BLaER1 treated with 17β-estradiol and CSF1 and Interleukin-3, amounts not matched to agents 10 nM and 100 nM (cell line): ENCODE data around the gene ANKRD9.

Experiments used
- H3K27ac ChIP-seq, 11 experiments: shearing (Covaris generic); formaldehyde crosslinking; 2 replicates each; pipeline ENCODE4 v1.8.1; 2022
- H3K27me3 ChIP-seq, 11 experiments: shearing (Covaris generic); formaldehyde crosslinking; 2 replicates each; pipeline ENCODE4 v1.8.1; 2022
- H3K36me3 ChIP-seq, 11 experiments: shearing (Covaris generic); formaldehyde crosslinking; 2 replicates each; pipeline ENCODE4 v1.8.1; 2022
- H3K4me1 ChIP-seq, 10 experiments: shearing (Covaris generic); formaldehyde crosslinking; 2 replicates each; pipeline ENCODE4 v1.8.1; 2022
- H3K4me2 ChIP-seq, 11 experiments: shearing (Covaris generic); formaldehyde crosslinking; 2 replicates each; pipeline ENCODE4 v1.8.1; 2022
- H3K4me3 ChIP-seq, 10 experiments: shearing (Covaris generic); formaldehyde crosslinking; 2 replicates each; pipeline ENCODE4 v1.8.1; 2022
- H3K9ac ChIP-seq, 11 experiments: shearing (Covaris generic); formaldehyde crosslinking; 2 replicates each; pipeline ENCODE4 v1.8.1; 2022
- H3K9me3 ChIP-seq, 11 experiments: shearing (Covaris generic); formaldehyde crosslinking; replicated peaks in 1 of 11; 2 replicates each; pipeline ENCODE4 v1.8.1; 2022
- H4K20me1 ChIP-seq, 11 experiments: shearing (Covaris generic); formaldehyde crosslinking; 2 replicates each; pipeline ENCODE4 v1.8.1; 2022
- Cebpa-rat ChIP-seq, 11 experiments: shearing (Covaris generic); IDR thresholded peaks; 2 replicates each; pipeline ENCODE4 v1.8.1; 2022

ANKRD9 gene

DNA sequence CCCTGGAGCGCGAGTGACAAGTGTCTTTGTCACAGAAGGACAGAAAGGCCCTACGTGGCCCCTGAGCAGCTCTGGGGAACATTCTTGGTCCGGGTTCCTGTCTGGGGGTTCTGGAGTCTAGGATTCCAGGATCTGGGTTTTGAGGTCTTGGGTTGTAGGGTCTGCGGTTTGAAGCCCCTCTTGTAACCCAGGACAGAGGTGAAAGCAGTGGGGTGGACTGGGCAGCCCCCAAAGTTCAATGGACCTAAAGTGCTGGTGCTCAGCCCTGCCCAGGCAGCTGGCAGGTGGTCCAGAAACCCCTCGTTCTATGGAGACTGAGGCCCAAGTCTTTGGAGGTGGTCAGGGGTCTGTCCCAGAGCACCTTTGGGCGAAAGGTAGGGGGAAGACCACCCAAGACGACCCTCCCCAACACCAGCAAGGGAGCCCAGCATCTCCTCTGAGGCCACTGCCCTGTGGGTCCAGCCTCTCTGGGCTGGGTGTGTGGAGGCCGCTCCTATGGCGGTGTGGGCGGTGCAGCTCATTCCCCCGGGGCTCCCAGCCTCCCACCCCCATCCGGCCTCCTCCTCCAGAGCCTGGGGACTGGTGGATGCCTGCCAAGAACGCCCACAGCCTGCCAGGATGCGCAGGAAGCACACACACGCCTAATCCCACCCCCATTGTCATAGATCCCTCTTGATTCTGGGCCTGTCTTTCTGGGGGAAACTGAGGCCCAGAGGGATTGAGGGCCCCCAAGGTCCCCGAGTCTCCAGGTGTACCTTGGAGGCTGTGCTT lies 30.2 kb upstream of the ANKRD9 start:
- Histone ChIP-seq H3K9ac (peak overlapping the region; percentile 54 to 88 (median 81); a peak in 21 of 22 replicates), H3K36me3 (no peaks in the 10 kb centered on the region), H3K27ac (peak overlapping the region; percentile 32 to 95 (median 92); a peak in 20 of 22 replicates), H3K4me3 (peak overlapping the region in 8 of 10 experiments; percentile 6 to 51 (median 40); a peak in 11 of 20 replicates), H3K27me3 (peaks cover 7 to 18% (median 9%) of the 10 kb centered on the region in 11 experiments), H3K9me3 (no peaks in the 10 kb centered on the region), H3K4me2 (peak overlapping the region; percentile 81 to 98 (median 92)), H3K4me1 (peaks cover 46 to 100% (median 93%) of the 10 kb centered on the region in 10 experiments), H4K20me1 (no peaks in the 10 kb centered on the region)
- no peak for TF ChIP-seq Cebpa-rat (IDR thresholded peaks at IDR 0.05)

DNA sequence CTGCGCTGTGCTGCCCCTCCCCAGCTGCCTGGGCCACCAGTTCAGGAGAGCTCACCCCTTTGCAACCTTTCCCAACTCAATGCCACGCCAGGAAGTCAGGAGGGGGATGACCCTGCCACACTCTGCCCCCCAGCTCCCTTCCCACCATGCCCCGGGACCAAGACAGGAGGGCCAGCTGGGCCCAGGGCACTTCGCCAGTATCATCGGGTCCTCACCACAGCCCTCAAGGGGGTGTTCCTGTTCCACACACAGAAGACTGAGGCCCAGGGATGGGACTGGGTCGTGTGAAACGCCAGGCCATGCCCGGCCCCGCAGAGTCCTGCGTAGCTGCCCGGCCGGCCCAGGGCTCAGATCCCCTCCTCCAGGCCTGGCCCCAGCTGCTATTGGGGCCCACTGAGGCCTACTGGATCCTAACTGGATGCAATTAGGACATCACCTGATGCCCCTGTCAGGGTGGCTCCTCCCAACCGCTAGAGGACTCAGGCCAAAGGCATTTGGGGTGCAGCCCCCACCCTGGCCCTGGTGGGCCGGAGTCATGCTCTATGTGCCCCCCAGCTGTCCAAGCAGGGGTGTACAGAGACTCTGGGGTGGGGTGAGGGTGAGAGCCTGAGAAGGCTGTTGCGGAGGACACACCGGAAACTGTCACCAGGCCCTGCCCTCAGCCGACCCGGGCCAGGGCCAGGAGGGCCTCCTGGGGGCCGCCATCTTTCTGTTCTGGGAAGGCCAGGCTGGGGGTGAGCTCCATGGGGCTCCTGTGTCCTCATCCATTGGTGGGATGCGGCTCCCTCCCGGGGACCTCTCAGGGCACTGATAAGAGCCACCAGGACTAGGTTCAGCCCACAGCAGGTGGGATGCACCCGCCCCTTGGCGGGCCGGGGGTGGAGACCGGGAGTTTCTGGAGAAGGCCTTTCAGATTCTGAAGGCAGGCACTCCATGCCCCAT lies 29.3 kb upstream of the ANKRD9 start:
- no peak for TF ChIP-seq Cebpa-rat (IDR thresholded peaks at IDR 0.05)
- Histone ChIP-seq H3K9ac (peak overlapping the region; percentile 60 to 88 (median 81)), H3K4me1 (peaks cover 39 to 97% (median 85%) of the 10 kb centered on the region in 10 experiments), H3K4me3 (peak overlapping the region in 6 of 10 experiments; percentile 9 to 51 (median 36); a peak in 7 of 20 replicates), H3K36me3 (no peaks in the 10 kb centered on the region), H3K27ac (peak overlapping the region; percentile 32 to 95 (median 92); a peak in 20 of 22 replicates), H4K20me1 (no peaks in the 10 kb centered on the region), H3K27me3 (peaks cover 0 to 10% (median under 1%) of the 10 kb centered on the region in 11 experiments; a peak in 15 of 22 replicates), H3K4me2 (peak overlapping the region; percentile 81 to 98 (median 92)), H3K9me3 (no peaks in the 10 kb centered on the region)

DNA sequence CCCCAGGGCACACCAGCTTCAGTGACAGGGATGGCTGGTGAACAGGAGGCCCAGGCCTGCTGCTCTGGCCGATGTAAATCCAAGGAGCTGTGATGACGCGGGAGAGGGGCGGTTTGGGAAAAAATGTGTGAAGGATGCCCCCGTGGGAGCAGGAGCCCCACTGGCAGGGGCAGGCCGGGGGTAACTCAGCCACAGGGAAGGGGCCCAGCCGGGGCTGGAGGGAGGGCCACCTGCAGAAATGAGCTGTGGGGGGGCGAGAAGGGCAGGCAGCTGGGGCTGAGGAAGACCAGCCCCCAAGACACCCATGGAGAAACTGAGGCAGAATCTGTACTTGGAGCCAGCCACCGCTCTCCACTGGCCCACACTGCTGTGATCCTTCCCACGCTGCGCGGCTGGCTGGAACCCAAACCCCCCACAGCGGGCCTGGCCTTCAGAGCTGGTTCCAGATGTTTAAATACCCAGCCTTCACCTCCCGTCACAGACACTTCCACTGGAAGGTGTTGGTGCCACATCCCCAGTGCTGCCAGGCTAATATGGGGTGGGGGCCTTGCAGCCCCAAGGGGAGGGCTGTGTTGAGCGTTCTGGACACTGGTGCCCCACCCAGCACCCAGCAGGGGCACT lies 28.5 kb upstream of the ANKRD9 start:
- Histone ChIP-seq H3K9ac (peak overlapping the region; percentile 60 to 88 (median 81); a peak in 20 of 22 replicates), H3K4me2 (peak overlapping the region; percentile 81 to 98 (median 92)), H3K4me3 (peak overlapping the region in 3 of 10 experiments; percentile 12 to 41 (median 27); a peak in 1 of 20 replicates), H3K9me3 (no peaks in the 10 kb centered on the region), H4K20me1 (no peaks in the 10 kb centered on the region), H3K27ac (peak overlapping the region; percentile 32 to 95 (median 92); a peak in 20 of 22 replicates), H3K36me3 (no peaks in the 10 kb centered on the region), H3K4me1 (peaks cover 47 to 97% (median 87%) of the 10 kb centered on the region in 10 experiments), H3K27me3 (peaks cover 0 to 3% (median 0%) of the 10 kb centered on the region in 11 experiments; a peak in 5 of 22 replicates)
- no peak for TF ChIP-seq Cebpa-rat (IDR thresholded peaks at IDR 0.05)

DNA sequence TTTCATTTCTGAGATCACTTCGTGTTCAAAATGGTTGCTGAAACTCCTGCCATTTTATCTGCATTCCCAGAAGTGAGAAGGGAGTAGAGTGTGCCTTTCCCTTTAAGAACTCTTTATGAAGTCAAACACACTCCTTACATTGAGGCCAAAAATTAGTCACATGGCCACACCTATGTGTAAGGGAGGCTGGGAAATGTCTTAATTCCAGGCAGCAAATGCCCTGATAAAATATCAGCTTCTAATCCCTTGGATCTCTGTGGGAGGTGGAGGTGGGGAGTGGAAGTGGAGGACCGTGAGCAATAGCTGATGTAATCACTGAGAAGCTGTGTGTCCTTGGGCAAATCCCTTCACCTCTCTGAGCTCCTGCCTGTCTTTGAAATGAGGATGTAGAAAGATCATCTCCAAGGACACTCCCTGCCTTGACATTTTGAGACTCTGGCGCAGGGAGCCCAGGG lies 22.7 kb upstream of the ANKRD9 start:
- Histone ChIP-seq H3K4me3 (no peak overlapping the region), H3K36me3 (no peaks in the 10 kb centered on the region), H3K27ac (peak overlapping the region in 4 of 11 experiments; percentile 5 to 84 (median 48); a peak in 6 of 22 replicates), H3K4me2 (peak overlapping the region in 3 of 11 experiments; percentile 78 to 91 (median 79); a peak in 7 of 22 replicates), H3K9me3 (no peaks in the 10 kb centered on the region), H3K9ac (no peak overlapping the region; a peak in 1 of 22 replicates), H4K20me1 (no peaks in the 10 kb centered on the region), H3K4me1 (peaks cover 56 to 89% (median 70%) of the 10 kb centered on the region in 10 experiments), H3K27me3 (no peaks in the 10 kb centered on the region)
- TF ChIP-seq Cebpa-rat (IDR thresholded peaks at IDR 0.05), result no peak

DNA sequence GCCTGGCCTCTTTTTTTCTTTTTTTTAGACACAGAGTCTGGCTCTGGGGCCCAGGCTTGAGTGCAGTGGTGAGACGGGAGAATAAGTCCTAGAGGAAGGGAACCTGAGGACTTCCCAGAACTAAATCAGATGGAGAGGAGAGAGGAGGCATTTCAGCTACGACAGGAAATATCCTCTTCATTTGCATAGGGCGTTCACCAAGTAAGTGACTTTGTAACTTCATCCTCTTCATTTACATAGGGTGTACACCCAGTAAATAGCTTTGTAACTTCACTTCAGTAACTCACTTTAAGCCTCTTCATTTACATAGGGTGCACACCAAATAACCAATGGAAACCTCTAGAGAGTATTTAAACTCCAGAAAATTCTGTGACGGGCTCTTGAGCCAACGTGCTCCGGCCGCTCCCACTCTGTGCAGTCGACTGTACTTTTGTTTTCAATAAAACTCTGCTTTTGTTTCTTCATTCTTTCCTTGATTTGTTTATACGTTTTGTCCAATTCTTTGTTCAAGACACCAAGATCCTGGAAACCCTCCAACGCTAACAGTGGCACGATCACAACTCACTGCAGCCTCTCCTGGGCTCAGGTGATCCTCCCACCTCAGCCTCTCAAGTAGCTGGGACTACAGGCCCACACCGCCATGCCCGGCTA lies 21.4 kb upstream of the ANKRD9 start:
- H3K4me1 ChIP-seq, result peaks cover 52 to 92% (median 71%) of the 10 kb centered on the region in 10 experiments
- H3K27me3 ChIP-seq, result no peaks in the 10 kb centered on the region
- H4K20me1 ChIP-seq, result no peaks in the 10 kb centered on the region
- TF ChIP-seq Cebpa-rat (IDR thresholded peaks at IDR 0.05), result no peak
- peak overlapping the region in 1 of 10 experiments; percentile 24; a peak in 1 of 20 replicates for H3K4me3 ChIP-seq
- H3K36me3 ChIP-seq, result no peaks in the 10 kb centered on the region
- H3K9ac ChIP-seq, result peak overlapping the region in 4 of 11 experiments; percentile 1 to 61 (median 53); a peak in 6 of 22 replicates
- no peaks in the 10 kb centered on the region for H3K9me3 ChIP-seq
- peak overlapping the region; percentile 17 to 91 (median 61) for H3K4me2 ChIP-seq
- peak overlapping the region in 6 of 11 experiments; percentile 3 to 84 (median 62); a peak in 8 of 22 replicates for H3K27ac ChIP-seq

DNA sequence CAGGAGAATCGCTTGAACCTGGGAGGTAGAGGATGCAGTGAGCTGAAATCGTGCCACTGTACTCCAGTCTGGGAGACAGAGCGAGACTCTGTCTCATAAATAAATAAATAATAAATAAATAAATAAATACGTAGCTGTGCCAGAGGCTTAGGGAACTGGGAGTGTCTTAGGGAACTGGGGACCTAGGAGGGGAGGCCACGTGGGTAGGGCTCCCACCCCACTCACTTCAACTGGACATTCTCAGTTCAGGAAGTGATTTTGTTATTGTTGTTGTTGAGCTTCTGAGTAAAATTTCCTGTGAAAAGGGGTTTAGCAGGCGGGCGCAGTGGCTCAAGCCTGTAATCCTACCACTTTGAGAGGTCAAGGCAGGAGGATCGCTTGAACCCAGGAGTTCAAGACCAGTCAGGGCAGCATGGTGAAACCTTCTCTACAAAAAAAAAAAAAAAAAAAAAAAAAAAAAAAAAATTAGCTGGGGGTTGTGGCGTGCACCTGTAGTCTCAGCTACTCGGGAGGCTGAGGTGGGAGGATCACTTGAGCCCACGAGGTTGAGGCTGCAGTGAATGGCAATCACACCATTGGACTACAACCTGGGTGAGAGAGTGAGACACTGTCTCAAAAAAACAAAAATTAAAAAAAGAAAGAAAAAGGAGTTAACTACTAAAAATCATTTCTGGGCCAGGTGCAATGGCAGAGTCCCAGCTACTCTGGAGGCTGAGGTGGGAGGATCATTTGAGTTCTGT lies 19.0 kb upstream of the ANKRD9 start:
- H3K4me2 ChIP-seq, result peak overlapping the region in 8 of 11 experiments; percentile 27 to 91 (median 76); a peak in 13 of 22 replicates
- H3K9ac ChIP-seq, result peak overlapping the region in 3 of 11 experiments; percentile 42 to 69 (median 67); a peak in 7 of 22 replicates
- no peak for TF ChIP-seq Cebpa-rat (IDR thresholded peaks at IDR 0.05)
- no peak overlapping the region for H3K4me3 ChIP-seq
- H3K27me3 ChIP-seq, result no peaks in the 10 kb centered on the region
- H4K20me1 ChIP-seq, result no peaks in the 10 kb centered on the region
- H3K9me3 ChIP-seq, result no peaks in the 10 kb centered on the region
- H3K27ac ChIP-seq, result peak overlapping the region in 7 of 11 experiments; percentile 26 to 84 (median 57); a peak in 9 of 22 replicates
- peaks cover 58 to 97% (median 74%) of the 10 kb centered on the region in 10 experiments for H3K4me1 ChIP-seq
- no peaks in the 10 kb centered on the region for H3K36me3 ChIP-seq

DNA sequence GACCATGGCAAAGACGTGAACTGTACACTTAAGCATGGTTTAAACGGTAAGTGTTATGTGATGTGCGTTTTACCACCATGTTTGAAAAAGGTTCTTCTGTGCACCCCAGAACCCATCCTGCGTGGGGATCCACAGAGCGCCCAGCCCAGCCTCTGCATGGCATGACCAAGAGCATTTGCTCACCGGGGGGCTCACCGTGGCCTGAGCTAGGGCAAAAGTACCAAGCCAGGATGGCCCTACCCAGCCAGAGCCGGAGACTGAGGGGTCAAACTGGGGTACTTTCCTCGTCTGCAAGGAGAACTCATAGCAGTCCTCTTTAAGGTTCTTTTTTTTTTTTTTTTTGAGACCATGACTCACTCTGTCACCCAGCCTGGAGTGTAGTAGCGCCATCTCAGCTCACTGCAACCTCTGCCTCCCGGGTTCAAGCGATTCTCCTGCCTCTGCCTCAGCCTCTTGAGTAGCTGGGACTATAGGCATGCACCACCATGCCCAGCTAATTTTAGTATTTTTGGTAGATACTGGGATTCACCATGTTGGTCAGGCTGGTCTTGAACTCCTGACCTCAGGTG lies 16.4 kb upstream of the ANKRD9 start:
- peak overlapping the region in 10 of 11 experiments; percentile 0 to 83 (median 76); a peak in 16 of 22 replicates for H3K27ac ChIP-seq
- TF ChIP-seq Cebpa-rat (IDR thresholded peaks at IDR 0.05), result no peak
- no peaks in the 10 kb centered on the region for H4K20me1 ChIP-seq
- peak overlapping the region; percentile 70 to 97 (median 91) for H3K4me2 ChIP-seq
- H3K9me3 ChIP-seq, result no peaks in the 10 kb centered on the region
- peaks cover 60 to 85% (median 69%) of the 10 kb centered on the region in 10 experiments for H3K4me1 ChIP-seq
- H3K27me3 ChIP-seq, result no peaks in the 10 kb centered on the region
- peak overlapping the region in 3 of 10 experiments; percentile 54 to 67 (median 63); a peak in 3 of 20 replicates for H3K4me3 ChIP-seq
- no peaks in the 10 kb centered on the region for H3K36me3 ChIP-seq
- peak overlapping the region in 4 of 11 experiments; percentile 70 to 77 (median 74); a peak in 4 of 22 replicates for H3K9ac ChIP-seq
